GM12878 (cell line): Measurements from ENCODE around the gene TRPM6.

Experiments
- BACH1 ChIP-seq: fragments of 450-650 bp; IDR thresholded peaks from 2 replicates; pipeline ENCODE4 v1.6.1; 2017; ENCODE audit warnings: mild to moderate bottlenecking, borderline replicate concordance
- BRCA1 ChIP-seq: IDR thresholded peaks from 2 replicates; pipeline ENCODE4 v1.6.1; 2011; ENCODE audit warnings: low read depth, low read length, improper control_type of control experiment
- CBX5 ChIP-seq: sonication (generic); IDR thresholded peaks from 2 replicates; pipeline ENCODE4 v1.6.1; 2016; ENCODE audit warnings: low read depth, moderate library complexity, mild to moderate bottlenecking, inconsistent platforms
- HDGF ChIP-seq: fragments of 450-650 bp; IDR thresholded peaks from 2 replicates; pipeline ENCODE4 v1.6.1; 2016; ENCODE audit warnings: antibody characterized with exemption
- NFYB ChIP-seq: IDR thresholded peaks from 2 replicates; pipeline ENCODE4 v1.6.1; 2011; ENCODE audit warnings: low read depth, mild to moderate bottlenecking, low read length, improper control_type of control experiment, moderate library complexity; ENCODE audit not compliant: insufficient read depth
- NR2C2 ChIP-seq: IDR thresholded peaks from 2 replicates; pipeline ENCODE4 v1.6.1; 2011; ENCODE audit warnings: borderline replicate concordance, low read depth; ENCODE audit not compliant: control insufficient read depth, insufficient read length
- POLR2A ChIP-seq: IDR thresholded peaks from 2 replicates; pipeline ENCODE4 v1.6.1; 2011; ENCODE audit warnings: low read depth, mild to moderate bottlenecking, low read length
- POLR2AphosphoS5 ChIP-seq: IDR thresholded peaks from 2 replicates; pipeline ENCODE4 v1.6.1; 2011; ENCODE audit warnings: mild to moderate bottlenecking, low read length, inconsistent platforms
- RAD51 ChIP-seq: fragments of 450-650 bp; IDR thresholded peaks from 2 replicates; pipeline ENCODE4 v1.6.1; 2016; ENCODE audit warnings: moderate library complexity, mild to moderate bottlenecking, inconsistent platforms
- RCOR1 ChIP-seq: conservative IDR thresholded peaks from 2 replicates; pipeline ENCODE4 v1.6.1; 2012; ENCODE audit warnings: low read depth, low read length, improper control_type of control experiment
- SIX5 ChIP-seq: IDR thresholded peaks from 2 replicates; pipeline ENCODE4 v1.6.1; 2011; ENCODE audit warnings: mild to moderate bottlenecking, low read depth, low read length, moderate library complexity; ENCODE audit not compliant: severe bottlenecking
- SP1 ChIP-seq: IDR thresholded peaks from one replicate; pipeline ENCODE4 v1.6.1; 2011; ENCODE audit warnings: low read depth, low read length
- TAF1 ChIP-seq: IDR thresholded peaks from 2 replicates; pipeline ENCODE4 v1.6.1; 2011; ENCODE audit warnings: mild to moderate bottlenecking, low read depth, low read length, borderline replicate concordance
- TBL1XR1 ChIP-seq: IDR thresholded peaks from 2 replicates; pipeline ENCODE4 v1.6.1; 2012; ENCODE audit warnings: low read depth, low read length, improper control_type of control experiment

DNA sequence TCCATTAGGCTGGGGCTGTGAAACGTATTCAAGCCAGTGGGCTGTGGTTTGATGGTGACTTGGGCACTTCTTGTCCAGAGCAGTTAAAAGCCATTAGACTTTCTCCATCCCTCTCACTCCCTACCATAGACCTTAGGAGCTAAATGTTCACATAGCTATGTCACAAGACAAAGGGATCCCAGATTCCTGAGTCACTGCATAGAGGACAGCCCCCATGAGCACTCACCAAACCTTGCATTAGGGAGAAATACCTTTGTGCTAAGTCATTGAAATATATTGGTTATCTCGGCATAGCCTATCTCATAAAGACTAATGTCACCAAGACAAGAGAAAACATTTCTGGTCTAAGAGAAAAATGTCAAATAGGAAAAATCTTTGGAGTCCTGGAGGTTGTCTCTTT is 104.3 kb downstream of the TRPM6 start:
- TF ChIP-seq TBL1XR1 (no peak), POLR2A (no peak), HDGF (no peak), BRCA1 (no peak), SP1 (no peak), NFYB (no peak), NR2C2 (no peak), BACH1 (no peak), RCOR1 (no peak), POLR2AphosphoS5 (no peak), TAF1 (no peak), SIX5 (no peak), CBX5 (no peak), RAD51 (no peak)
